Brain pericyte (primary cell): ENCODE data around the gene CPNE5.
"Not testable (repeated sequence)": the region's sequence is repeated elsewhere in the genome, so short reads cannot be mapped to it uniquely, and the experiment has no call there.

Experiments used
- DNase-seq: peaks from one replicate; pipeline ENCODE4 v3.0.0-alpha.2; 2012; ENCODE audit warnings: low read depth, low spot score

CPNE5 gene

DNA sequence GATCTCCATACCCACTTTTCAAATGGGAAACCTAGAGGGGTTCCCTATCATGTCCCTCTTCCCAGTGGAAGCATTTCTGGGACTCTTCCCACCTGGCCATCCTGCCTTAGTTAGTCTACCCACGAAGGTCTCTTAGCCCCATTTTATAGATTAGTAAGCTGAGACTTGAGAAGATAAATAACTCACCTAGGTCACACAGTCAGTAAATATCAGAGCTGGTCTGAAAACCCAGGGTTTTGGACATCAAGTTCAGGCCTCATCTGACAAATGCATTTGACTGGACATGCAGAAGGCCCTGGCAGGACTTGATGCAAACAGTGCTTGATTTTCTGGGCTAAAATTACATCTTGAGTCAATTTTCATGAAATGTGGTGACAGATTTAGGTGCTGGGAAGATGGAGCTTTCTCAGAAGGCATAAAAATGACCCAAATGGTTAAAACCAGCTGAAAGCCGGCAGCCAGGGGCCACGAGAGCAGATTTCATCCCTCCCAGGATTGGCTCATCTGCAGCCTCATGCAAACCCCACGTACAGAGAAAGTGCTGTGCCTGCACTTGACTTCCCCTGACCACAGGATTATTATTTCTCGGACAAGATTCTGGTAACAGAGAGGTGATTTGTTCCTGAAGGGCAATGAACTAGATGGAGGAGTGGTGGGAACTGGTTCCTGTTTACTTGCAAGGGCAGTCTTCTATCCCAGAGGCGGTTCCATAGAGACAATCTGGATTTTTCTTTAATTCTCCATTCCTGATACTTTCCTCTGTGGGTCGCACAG, 23.1 kb downstream of the CPNE5 start:
- DNase-seq, result no peak

DNA sequence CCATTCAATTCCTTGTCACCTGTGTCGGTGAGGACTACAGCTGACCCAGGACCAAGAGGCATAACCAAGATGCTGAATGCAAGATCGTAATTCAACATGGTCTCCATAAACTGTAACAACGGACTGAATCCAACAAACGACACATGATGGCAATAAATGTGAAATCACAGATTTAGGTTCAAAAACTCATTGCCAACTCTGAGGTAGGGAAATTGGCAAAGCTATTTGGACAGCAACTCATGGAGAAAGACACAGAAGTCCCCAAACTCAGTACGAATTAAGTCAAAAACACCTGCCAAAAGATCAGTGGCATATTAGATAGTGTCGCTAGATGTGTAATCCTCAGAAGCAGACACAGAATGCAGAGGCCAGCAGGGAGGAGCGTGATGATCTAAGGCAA, 25.0 kb downstream of the CPNE5 start:
- DNase-seq, result no peak

DNA sequence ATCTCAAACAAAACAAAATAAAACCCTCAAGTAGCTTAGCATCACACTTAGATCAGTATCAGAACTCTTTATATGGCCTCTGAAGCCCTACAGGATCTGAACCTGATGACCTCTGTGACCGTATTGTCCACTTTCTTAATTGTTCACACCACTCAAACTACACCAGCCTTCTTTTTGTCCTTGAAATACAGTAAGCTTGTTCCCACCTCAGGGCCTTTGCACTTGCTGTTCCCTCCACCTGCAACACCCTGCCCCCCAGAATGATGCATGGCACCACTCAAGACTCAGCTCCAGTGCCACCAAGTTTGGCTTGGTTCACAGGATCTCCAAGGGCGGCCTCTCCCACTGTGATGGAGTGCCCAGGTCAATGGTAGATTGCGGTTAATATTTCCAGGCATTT, 25.7 kb downstream of the CPNE5 start:
- no peak for DNase-seq

DNA sequence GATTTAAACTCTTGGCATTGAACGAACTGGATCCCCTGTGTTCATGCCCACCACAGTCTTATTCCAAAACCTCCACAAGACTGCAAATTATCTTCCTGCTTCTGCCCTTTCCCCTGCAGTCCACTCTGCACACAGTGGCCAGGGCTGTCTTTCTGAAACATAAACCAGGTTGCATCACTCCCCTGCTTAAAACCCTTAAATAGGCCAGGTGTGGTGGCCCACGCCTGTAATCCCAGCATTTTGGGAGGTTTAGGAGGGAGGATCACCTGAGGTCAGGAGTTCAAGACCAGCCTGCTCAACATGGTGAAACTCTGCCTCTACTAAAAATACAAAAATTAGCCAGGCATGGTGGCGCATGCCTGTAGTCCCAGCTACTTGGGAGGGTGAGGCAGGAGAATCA, 26.2 kb downstream of the CPNE5 start:
- DNase-seq, result not testable (repeated sequence)

DNA sequence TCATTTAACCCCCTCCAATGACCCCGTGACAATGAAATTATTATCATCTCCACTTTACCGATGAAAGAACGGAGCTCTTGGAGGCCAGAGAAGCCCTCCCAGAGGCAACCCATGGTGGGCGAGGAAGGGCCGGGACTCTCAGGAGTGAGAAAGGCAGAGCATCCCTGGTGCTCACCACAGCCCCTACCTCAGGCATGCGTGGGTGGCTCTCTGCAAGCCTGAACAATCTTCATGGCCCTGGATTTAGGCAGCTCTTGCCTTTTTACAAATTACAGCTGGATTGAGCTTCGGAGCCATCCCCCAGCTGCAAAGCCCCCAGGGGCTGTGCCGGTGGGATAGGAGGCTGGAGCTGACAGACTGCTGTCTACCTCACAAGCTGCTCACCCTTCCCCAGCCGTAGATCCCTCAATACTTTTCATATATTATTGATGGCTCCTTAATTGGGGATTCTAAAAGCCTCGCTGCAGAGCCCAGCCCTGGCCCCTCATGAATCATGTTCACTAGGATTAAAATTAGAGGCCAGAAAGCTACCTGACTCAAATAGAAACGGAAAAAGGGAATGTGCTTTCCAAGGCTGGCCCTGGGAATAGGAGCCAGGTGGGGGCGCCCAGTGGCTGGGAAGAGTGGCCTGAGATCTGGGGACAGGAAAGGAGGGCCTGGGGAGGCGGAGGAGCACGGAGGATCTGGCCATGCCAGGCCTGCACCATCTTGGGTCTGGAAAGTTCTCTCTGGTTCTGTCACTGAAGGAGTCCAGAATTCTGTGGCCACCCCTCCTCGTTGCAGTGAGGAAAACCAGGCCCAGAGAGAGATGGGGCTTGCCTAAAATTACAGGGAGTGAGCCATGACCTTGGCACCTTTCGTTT, 29.1 kb downstream of the CPNE5 start:
- DNase-seq, result no peak

DNA sequence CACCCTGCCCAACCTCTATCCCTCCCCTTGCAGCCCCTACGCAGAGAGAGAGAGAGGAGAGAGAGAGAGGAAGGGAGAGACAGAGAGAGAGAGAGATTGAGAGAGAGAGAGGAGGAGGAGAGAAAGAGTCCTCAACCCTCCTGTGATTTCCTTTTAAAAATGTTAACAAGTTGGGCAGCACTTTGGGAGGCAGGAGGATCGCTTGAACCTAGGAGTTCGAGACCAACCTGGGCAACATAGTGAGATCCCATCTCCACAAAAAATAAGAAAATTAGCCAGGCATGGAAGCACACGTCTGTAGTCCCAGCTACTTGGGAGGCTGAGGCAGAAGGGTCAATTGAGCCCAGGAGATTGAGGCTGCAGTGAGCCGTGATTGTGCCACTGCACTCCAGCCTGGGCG, 30.1 kb downstream of the CPNE5 start:
- no peak for DNase-seq

DNA sequence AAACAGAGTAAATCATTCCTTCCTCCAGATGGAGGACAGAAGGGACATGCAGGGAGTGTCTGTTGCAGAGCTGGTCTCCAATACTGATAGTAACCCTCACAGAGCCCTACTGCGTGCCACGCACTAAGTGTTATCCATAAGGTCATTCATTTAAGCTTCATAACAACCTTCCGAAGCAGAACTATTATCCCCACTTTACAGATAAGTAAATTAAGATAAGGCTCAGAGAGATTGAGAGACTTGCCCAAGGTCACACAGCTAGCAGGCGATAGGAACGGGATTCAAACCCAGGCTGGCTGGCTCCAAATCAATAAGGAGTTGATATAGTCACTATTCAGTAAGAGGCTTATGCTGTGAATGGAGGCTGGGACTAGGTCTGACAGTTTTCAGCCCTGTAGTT, 30.6 kb downstream of the CPNE5 start:
- no peak for DNase-seq

DNA sequence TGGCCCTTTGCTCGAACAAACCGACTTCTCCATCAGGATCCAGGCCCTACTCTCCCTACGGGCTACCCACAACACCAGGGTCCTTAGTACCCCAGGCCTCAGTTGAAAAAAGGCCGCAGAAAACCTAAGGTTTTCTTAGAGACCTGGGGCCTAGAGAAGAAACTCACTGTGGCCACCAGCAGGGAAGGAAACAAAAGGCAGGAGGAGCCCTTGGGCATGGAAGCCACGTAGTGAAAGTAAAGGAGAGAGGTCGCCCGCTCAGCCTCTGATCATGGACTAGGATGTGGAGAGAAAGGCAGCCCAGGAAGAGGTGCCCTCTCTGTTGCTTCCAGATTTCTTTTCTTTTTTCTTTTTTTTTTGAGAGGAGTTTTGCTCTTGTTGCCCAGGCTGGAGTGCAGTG, 31.5 kb downstream of the CPNE5 start:
- no peak for DNase-seq

DNA sequence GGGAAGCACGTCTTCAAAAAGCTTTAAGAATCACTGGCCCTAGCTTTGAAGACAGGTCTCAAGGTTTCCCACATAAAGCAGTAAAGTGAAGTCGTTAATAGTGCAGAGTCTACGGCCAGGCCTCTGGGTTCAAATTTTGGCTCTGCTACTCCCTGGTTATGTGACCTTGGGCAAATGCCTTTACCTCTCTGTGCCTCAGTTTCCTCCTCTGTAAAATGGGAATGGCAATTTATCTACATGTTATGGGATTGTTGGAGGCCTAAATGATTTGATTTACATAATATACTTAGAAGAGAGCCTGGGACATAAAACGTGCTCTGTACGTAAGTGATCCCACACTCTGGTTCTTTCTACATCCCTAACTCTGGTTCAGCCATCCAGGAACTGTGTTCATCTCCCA, 32.1 kb downstream of the CPNE5 start:
- no peak for DNase-seq

DNA sequence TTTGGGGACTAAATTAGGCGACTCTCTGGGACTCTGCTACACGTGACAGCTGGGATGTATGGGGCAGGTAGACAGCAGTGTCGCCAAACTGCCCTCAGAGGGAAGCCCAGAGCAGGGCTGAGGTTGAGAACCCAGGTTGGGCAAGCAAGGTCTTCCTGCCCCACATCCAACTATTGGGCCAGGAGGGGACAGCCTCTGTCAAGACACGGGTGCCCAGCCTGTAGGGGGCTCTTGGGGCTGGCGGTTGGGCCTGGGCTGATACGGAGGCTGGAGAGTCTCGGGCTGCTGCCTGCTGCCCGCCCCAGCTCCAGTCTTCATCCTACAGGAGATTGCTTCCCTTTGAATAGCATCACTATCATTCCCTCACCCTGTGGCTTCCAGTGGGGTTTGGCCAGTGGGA, 33.3 kb downstream of the CPNE5 start:
- no peak for DNase-seq

DNA sequence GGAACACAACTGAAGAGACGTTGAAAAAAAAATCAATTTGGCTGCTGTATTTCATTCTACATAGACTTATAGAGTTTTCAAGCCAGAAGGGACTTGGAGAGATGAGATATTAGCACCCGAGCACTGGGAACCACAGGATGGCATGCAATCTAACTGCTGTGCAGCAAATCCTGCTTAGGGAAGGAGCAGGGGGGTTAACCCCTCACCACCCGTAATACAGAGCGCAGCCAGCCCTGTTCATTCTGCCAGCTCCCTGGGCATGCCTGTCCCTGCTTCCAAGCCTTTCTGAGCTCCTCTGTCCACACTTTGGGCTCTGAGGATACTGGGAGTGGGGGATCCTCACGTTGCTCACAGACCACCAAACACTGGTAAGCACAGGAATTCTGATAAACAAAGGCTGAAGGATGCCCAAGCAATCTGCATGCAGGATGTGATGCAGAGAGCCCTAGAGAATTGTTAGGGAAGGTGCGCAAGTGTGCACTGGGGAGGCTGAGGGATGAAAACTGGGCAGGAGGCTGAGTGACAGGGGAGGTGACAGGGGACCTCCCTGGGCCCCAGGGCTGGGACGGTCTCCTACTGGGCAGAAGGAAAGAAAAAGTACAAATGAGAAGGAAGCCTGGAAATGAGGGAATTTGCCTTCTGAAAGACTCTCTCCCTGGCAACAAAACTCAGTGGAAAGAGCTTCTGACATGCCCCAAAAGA, 34.0 kb downstream of the CPNE5 start:
- no peak for DNase-seq

DNA sequence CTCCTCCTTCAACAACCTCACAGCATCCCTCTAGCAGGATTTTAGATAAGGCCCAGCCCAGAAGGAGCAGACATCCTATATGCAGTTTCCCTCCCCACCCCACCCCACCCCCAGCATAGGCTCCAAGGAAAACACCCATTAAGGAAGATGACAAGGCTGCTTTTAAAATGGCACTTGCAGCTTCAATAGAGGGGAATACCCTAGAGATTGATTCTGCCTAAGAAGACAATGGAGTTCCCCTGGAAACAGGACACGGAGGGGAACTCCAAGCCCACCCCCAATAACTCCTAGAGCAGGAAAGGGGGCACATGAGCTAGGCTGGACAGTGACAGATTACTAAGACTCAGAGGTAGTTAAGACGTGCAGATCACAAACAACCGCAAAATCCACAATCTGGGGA, 34.7 kb downstream of the CPNE5 start:
- DNase-seq, result no peak

DNA sequence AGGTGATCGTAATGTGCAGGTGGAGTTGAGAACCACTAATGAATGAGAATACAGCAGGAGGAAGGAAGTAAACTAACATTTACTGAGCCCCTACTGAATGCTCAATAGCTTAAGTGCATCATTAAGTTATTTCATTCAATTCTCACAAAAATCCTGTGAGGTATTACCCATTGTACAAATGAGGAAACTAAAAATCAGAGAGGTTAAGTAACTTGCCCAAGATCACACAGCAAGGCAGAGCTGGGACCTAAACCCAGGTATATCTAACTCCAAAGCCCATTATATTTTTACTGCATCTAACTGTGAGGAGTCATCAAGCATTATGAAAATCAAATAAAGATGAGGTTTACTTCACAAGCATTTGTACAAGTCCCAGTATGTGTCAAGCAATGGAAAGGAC, 35.3 kb downstream of the CPNE5 start:
- DNase-seq, result no peak

DNA sequence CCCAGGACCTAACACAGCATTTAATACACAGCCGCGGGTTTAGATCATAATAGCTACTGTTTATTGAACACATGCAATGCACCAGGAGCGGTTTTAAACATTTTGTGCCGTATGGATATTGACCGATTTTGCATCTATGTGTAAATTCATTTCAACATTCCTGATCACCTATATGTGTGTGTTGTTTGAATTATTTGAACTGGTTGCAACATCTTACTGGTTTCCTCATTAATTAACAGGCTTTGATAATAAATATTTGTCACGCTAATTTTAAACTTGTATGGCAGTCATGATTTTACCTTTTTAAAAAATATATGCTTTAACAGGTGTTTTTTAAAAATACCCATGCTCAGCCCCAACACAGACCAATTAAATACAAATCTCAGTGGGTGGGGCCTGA, 35.8 kb downstream of the CPNE5 start:
- no peak for DNase-seq

DNA sequence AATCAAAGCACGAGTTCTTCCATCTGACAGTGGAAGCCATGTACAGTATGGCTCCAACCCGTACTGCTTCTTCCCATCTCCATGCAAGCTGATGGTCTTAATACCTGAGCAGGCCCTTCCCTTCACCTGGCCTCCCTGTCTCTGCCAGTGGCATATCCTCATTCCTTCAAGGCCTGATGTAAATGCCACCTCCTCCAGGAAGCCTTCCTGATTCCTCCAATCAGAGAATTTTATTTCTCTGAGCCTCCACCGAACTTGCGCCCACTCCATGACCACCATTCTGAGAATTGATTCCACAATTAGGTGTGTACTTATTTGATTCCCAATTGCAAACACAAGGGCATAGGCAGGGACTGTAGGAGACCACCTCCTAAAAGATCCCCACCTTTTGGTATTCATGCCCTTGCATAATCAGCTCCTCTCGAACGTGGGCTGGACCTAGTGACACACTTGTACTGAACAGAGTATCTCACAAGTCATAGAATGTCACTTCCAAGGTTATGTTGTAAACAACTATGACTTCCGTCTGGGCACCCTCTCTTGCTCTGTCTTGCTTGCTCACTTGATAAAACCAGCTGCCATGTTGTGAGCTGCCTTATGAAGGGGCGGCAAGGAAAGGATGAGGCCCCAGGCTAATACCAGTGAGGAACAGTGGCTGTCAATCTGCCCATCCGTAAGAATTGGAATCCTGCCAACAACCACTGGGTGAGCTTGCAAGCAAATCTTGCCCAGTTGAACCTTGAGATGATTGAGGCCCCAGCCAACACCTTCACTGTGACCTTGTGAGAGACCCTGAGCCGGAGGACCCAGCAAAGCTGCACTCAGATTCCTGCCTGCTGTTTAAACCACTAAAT, 38.8 kb downstream of the CPNE5 start:
- DNase-seq, result no peak

DNA sequence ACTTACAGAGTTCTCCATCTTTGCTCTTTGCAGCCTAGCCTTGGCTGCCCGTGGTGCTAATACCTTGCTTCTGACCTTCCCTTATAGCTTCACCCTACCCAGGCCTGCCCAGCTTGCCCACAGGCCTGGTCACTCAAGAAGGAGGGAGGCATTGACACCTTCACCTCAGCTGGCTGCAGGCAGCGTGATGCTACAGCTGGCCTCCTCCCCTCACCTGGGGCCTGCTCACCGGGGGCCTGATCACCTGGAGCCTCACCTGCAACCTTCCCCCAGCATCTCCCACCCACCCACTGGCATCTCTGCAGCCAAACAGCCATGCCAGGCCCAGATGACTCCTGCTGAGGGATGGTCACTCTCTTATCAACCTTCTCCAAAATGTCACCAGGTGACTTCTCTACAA, 40.4 kb downstream of the CPNE5 start:
- no peak for DNase-seq

DNA sequence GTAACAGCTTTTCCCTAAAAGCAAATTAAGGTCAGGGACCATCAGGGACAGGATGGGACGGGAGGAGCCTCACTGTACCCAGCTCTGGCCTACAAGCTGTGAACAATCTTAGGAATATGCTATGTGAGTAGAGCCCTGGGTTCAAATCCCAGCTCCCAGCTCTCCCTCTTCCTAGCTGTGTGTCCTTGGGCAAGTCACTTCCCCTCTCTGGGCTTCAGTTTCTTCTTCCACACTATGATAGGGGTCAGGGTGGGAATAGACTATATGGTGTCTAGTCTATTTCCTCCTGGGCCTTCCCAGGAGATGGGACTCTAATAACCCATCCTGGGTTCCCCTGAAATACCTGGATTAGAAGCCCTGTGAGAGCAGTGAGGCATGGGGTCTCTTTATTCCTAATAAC, 41.6 kb downstream of the CPNE5 start:
- DNase-seq, result no peak

DNA sequence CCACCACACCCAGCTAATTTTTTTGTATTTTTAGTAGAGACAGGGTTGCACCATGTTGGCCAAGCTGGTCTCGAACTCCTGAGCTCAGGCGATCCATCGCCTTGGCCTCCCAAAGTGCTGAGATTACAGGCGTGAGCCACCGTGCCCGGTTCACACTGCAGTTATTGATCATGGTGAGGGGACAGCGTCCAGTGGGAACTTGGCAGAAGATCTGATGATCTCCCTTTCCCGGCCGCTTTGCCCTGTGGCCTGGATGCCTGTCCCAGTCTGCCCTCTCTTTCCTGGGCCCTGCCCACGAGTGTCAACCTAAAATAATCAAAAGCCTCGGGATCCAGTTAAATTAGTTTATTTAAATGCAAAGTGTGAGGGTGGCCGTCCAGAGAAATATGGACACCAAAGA, 42.2 kb downstream of the CPNE5 start:
- no peak for DNase-seq

DNA sequence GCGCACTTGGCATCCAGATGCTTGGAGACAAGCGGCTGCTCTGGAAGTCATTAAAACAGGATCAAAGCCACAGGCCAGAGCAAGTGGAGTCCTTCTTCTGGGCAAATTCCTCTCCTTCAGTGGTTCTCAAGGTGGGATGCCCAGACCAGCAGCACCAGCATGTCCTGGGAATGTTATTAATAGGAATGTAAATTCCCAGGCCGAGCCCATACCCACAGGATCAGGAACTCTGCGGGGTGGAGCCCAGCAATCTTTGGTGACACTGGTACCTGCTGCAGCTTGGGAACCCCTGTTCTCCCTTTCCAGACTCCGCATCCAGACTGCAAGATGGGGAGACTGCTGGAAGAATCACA, 44.6 kb downstream of the CPNE5 start:
- no peak for DNase-seq

DNA sequence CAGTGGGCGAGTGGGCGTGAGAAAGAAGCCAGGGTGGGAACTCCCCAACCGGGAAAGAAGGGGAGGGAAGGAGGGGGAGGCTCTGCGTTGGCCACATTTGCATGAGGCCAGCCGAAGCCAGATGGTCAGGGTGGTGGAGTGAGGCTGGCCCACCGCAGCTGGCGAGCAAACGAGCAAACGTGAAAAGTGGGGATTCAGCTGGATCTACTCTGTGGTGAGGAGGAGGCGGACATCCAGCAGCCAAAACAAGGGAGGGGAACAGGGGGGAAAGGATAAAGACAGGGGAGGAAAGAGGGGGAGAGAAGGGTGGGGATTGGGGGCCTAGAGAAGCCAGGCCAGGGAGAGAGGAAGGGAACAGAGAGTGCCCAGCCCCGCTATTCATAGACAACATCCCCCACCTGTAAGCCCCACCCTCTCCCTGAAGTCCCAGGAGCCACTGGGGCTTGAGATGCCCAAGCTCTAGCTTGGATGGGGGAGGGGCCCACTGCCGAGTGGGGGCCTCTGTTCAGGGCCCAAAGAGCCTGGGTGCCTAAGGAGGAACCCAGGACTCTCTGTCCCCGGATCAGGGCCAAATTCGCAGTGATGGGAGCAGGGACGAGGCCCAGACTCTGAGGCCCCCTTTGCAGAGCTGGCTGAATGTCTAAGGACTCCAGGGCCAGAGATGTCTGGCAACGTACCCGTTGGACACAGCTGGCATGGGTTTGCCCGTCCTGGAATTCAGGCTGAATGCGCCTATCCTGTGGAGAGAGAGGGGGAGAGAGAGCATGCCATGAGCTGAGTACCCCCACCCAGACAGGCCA, 45.1 kb downstream of the CPNE5 start:
- no peak for DNase-seq
